Neural cell (in vitro differentiated cells): ENCODE measurements around the gene ALDH1A1.

ENCODE experiments used
- EZH2 ChIP-seq: fragments of 200-600, 300-800 bp; shearing (Covaris generic), sonication (generic); IDR thresholded peaks from 2 replicates; pipeline ENCODE4 v1.6.1; 2014; ENCODE audit warnings: antibody characterized with exemption, low read length, borderline replicate concordance, mild to moderate bottlenecking; ENCODE audit not compliant: insufficient read depth, poor library complexity, severe bottlenecking
- MXI1 ChIP-seq: fragments of 450-650 bp; conservative IDR thresholded peaks from 2 replicates; pipeline ENCODE4 v1.6.1; 2014; ENCODE audit warnings: antibody characterized with exemption, mild to moderate bottlenecking; ENCODE audit not compliant: poor library complexity, severe bottlenecking
- POLR2AphosphoS5 ChIP-seq: IDR thresholded peaks from 2 replicates; pipeline ENCODE4 v1.6.1; 2012
- RAD21 ChIP-seq: fragments of 450-650 bp; conservative IDR thresholded peaks from 2 replicates; pipeline ENCODE4 v1.6.1; 2014; ENCODE audit warnings: antibody characterized with exemption, mild to moderate bottlenecking, moderate library complexity
- TF ChIP-seq, protein P1 (sequence below): fragments of 450-650 bp; IDR thresholded peaks from 2 replicates; pipeline ENCODE4 v1.5.1; 2014; ENCODE audit warnings: antibody characterized with exemption, mild to moderate bottlenecking, moderate library complexity; ENCODE audit not compliant: poor library complexity, severe bottlenecking
- TF ChIP-seq, protein P2 (sequence below): IDR thresholded peaks from 2 replicates; pipeline ENCODE4 v1.6.1; 2012; ENCODE audit warnings: borderline replicate concordance

DNA sequence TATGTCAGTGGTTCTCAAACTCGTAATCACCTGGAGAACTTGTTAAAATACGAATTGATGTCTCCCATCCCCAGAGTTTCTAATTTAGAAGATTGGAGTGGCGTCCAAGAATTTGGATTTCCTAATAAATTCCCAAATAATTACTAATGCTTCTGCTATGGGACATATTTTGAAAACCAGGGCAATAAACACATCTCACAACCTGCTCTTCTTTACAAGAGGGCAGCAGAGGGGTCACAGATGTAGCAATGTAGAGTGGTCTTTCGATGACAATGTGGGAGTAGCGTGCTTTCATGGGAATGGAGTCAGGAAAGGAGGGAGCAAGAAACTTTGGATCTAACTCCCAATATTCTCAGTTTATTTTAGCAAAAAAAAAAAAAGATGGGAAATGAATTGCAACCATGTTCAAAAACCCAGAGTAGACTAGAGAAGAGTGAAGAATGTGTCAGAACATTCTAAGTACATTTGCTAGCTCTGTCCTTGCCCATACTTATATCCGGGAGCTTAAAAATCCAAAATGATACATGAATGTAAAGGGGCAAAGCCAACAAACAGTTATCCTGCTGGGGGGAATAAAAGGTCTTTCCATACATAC lies 33.8 kb upstream of the ALDH1A1 start:
- TF ChIP-seq, protein P1, sequence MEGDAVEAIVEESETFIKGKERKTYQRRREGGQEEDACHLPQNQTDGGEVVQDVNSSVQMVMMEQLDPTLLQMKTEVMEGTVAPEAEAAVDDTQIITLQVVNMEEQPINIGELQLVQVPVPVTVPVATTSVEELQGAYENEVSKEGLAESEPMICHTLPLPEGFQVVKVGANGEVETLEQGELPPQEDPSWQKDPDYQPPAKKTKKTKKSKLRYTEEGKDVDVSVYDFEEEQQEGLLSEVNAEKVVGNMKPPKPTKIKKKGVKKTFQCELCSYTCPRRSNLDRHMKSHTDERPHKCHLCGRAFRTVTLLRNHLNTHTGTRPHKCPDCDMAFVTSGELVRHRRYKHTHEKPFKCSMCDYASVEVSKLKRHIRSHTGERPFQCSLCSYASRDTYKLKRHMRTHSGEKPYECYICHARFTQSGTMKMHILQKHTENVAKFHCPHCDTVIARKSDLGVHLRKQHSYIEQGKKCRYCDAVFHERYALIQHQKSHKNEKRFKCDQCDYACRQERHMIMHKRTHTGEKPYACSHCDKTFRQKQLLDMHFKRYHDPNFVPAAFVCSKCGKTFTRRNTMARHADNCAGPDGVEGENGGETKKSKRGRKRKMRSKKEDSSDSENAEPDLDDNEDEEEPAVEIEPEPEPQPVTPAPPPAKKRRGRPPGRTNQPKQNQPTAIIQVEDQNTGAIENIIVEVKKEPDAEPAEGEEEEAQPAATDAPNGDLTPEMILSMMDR = no peak
- TF ChIP-seq RAD21 = no peak
- TF ChIP-seq EZH2 = no peak
- TF ChIP-seq, protein P2, sequence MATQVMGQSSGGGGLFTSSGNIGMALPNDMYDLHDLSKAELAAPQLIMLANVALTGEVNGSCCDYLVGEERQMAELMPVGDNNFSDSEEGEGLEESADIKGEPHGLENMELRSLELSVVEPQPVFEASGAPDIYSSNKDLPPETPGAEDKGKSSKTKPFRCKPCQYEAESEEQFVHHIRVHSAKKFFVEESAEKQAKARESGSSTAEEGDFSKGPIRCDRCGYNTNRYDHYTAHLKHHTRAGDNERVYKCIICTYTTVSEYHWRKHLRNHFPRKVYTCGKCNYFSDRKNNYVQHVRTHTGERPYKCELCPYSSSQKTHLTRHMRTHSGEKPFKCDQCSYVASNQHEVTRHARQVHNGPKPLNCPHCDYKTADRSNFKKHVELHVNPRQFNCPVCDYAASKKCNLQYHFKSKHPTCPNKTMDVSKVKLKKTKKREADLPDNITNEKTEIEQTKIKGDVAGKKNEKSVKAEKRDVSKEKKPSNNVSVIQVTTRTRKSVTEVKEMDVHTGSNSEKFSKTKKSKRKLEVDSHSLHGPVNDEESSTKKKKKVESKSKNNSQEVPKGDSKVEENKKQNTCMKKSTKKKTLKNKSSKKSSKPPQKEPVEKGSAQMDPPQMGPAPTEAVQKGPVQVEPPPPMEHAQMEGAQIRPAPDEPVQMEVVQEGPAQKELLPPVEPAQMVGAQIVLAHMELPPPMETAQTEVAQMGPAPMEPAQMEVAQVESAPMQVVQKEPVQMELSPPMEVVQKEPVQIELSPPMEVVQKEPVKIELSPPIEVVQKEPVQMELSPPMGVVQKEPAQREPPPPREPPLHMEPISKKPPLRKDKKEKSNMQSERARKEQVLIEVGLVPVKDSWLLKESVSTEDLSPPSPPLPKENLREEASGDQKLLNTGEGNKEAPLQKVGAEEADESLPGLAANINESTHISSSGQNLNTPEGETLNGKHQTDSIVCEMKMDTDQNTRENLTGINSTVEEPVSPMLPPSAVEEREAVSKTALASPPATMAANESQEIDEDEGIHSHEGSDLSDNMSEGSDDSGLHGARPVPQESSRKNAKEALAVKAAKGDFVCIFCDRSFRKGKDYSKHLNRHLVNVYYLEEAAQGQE = no peak
- TF ChIP-seq POLR2AphosphoS5 = no peak
- TF ChIP-seq MXI1 = no peak
